ENCODE data around the gene SPINK9.
"Not testable (repeated sequence)": the region's sequence is repeated elsewhere in the genome, so short reads cannot be mapped to it uniquely, and the experiment has no call there.

Gene SPINK9, protein sequence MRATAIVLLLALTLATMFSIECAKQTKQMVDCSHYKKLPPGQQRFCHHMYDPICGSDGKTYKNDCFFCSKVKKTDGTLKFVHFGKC

DNA sequence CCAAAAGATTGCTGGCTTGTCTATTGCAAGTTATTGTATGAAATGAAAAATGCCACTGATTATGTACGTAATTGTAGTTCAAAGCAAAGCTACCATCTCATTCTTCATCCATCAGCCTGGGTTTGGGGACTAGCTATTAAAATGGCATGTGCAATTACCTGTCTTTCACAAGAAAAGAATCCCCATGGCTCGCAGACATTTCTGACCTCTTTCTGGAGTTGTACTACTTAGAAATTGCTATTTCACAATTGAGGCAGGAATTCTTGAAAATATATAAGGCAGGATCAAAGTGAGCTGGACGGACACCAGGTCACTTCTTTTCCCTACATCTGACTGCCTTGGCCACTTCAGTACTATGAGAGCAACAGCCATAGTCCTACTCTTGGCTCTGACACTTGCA lies at the start of gene SPINK9:
TSS of gene SPINK9 (plus strand) at position 301 of the 400 bp plus-strand sequence. CDS start at position 356, 55 bp downstream.
- no peak for DNase-seq (ENCODE audit: low read depth)

- no peak for DNase-seq (ENCODE audit: low read depth)
Measured at GRCh38 chr5:148290271-148291195, 44.8 kb upstream of the SPINK9 start.

GRCh38 chr5:148297731-148298130 lies 37.6 kb upstream of the SPINK9 start:
- no peak for DNase-seq (ENCODE audit: low read depth)

DNA sequence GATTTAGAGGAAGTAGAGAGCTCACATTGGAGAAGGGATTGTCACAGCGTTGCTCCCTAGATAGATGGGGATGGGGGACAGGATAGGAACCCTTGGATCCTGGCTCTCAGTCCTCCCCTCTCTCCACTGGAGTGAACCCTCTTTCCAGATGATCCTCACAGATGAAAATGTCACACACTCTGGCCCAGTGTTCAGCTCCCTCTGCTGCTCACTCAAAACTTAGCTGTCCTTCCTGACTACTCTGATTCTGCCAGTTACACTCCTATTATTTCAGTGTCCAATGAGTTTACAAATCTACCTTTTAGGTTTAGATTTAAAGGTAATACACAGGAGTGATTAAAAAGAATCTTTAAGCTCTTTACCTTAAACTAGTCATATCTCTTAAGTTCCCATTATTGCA lies 28.9 kb upstream of the SPINK9 start:
- DNase-seq (ENCODE audit: low read depth), result no peak

- DNase-seq (ENCODE audit: low read depth), result no peak
Measured at GRCh38 chr5:148309019-148309418, 26.3 kb upstream of the SPINK9 start.

GRCh38 chr5:148309746-148310145 lies 25.6 kb upstream of the SPINK9 start:
- DNase-seq (ENCODE audit: low read depth), result no peak

GRCh38 chr5:148311484-148311883 lies 23.9 kb upstream of the SPINK9 start:
- no peak for DNase-seq (ENCODE audit: low read depth)

- DNase-seq (ENCODE audit: low read depth), result no peak
Measured at GRCh38 chr5:148312153-148312552, 23.2 kb upstream of the SPINK9 start, which contains the start of gene SPINK7. Gene SPINK7, plus strand, starts transcription at chr5:148312423. Its CDS starts 61 bp downstream, at chr5:148312484.

DNA sequence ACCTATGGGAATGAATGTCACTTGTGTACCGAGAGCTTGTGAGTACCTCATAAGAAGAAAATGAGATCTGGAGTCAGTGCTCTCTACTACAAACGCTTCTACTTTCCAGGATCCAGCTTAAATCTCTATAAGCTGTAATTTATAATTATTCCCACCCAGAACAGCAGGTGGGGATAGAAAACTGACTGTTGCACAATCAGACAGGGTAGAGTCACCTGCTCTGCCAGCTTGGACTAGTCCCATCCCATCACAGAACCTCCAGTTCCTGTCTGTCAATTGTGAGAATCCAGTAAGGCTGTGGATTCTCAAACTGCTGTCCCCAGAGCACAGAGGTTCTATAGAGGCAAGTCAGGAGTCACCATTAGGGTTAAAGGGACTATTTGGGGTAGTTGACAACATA lies 21.2 kb upstream of the SPINK9 start:
- no peak for DNase-seq (ENCODE audit: low read depth)

GRCh38 chr5:148314731-148315130 lies 20.6 kb upstream of the SPINK9 start:
- DNase-seq (ENCODE audit: low read depth), result no peak

GRCh38 chr5:148320011-148320963 lies 15.1 kb upstream of the SPINK9 start:
- not testable (repeated sequence) for DNase-seq (ENCODE audit: low read depth)

DNA sequence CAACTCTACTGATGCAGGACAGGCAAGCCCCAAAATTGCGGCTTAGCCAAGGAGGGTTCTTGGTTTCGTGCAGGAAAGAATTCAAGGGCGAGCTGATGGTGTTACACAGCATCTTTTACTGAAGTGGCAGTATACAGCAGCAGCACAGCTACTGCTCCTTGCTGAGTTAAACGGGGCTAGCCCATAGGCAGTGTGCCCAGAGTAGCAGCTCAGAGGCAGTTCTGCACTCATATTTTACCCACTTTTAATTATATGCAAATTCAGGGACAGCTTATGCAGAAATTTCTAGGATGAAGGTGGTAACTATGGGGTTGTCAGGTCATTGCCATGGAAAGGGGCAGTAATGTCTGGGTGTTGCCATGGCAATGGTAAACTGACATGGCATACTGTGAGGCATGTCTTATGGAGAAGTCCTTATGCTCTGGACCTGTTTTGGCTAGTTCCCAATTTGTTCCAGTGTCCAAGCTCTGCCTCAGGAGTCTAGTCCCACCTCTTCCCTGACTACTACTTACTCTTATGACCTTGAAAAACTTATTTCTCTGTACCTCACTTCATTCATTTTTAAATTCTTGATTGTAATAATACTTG lies 2.0 kb upstream of the SPINK9 start:
- no peak for DNase-seq (ENCODE audit: low read depth)

GRCh38 chr5:148336704-148337435 lies 1.5 kb downstream of the SPINK9 start:
- DNase-seq (ENCODE audit: low read depth), result no peak

- no peak for DNase-seq (ENCODE audit: low read depth)
Measured at GRCh38 chr5:148342371-148343045, 7.1 kb downstream of the SPINK9 start.

GRCh38 chr5:148343046-148343407 lies 7.7 kb downstream of the SPINK9 start:
- DNase-seq (ENCODE audit: low read depth), result no peak

DNA sequence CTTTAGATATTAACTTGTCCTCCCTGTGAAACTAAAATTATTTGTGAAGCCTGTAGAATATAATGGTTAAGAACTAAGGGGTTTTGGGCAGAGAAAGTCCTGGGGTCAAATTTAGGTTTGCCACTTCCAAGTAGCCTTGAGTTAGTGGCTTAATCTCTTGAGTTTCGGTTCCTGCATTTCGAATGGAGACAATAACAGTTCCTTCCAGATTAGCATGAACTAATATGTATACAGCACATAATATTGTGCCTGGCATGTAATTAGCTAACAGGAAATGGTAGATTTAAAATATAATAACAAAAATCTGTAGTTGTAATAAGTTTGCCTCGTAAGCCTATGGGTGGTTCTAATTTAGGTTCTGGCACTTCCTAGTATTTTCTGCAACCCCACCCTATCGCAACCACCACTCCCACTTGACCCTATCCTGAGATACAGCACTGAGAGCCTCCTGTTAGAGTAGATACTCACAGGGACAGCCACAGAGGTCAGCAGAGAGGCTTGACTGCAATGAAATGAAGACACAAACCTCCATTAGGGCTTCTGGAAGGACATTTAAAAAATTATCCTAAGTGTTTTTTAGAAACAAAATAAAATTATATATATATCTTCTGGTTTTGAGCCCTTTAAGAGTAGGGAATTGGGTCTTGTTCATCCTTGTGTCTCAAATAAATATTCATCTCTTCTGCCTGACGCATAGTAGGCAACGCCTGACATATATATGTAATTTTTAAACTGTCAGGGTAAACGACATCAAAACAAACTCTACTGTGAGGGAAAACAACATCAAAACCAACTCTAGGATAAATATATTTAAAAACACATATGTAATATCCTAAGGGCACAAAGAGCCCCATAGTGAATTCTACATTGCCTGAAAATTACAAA lies 8.5 kb downstream of the SPINK9 start:
- DNase-seq (ENCODE audit: low read depth), result peak; percentile 17

GRCh38 chr5:148347706-148348105 lies 12.3 kb downstream of the SPINK9 start:
- DNase-seq (ENCODE audit: low read depth), result no peak

GRCh38 chr5:148352696-148353095 lies 17.3 kb downstream of the SPINK9 start:
- DNase-seq (ENCODE audit: low read depth), result no peak

DNA sequence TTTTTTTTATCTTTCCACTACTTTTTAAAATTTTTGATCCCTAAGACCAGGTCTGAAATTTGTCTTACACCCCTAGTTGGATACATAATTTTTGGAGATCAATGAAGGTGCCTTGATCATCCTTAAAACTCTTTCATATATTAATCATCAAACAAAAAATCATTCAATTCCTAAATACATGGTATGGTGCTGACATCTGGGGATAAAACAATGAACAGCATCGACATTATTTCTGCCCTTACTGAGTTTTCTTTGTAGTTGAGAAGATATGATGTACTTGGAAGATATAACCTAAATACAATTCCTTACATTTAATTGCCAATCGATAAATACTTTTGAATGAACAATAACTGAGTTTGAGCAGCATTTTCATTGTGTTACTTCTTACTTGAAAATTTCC lies 18.3 kb downstream of the SPINK9 start:
- DNase-seq (ENCODE audit: low read depth), result no peak

- DNase-seq (ENCODE audit: low read depth), result no peak
Measured at GRCh38 chr5:148364343-148364742, 29.0 kb downstream of the SPINK9 start.
